MM.1S (cell line): ENCODE data around the gene FAM162A.
A peak's percentile ranks its signal among the peaks of the same experiment; 100 is the strongest.

ENCODE experiments used
- DNase-seq: peaks from one replicate; pipeline ENCODE4 v3.0.0-alpha.2; 2015
- H2AFZ ChIP-seq: fragments of 300-600 bp; sonication (generic); 2 replicates; pipeline ENCODE4 v1.6.0; 2016; ENCODE audit warnings: antibody characterized with exemption, low read length
- H3F3A ChIP-seq: fragments of 300-600 bp; sonication (generic); 2 replicates; pipeline ENCODE4 v1.6.1; 2016; ENCODE audit warnings: mild to moderate bottlenecking, antibody characterized with exemption, low read length, moderate library complexity, mixed read lengths; ENCODE audit not compliant: insufficient read depth
- H3K27ac ChIP-seq: fragments of 300-600 bp; sonication (generic); 2 replicates; pipeline ENCODE4 v1.5.1; 2016; ENCODE audit warnings: mild to moderate bottlenecking, low read length
- H3K27me3 ChIP-seq: fragments of 300-600 bp; sonication (generic); replicated peaks from 2 replicates; pipeline ENCODE4 v1.6.0; 2016; ENCODE audit warnings: low read length; ENCODE audit not compliant: insufficient read depth
- H3K36me3 ChIP-seq: fragments of 300-600 bp; sonication (generic); replicated peaks from 2 replicates; pipeline ENCODE4 v1.6.1; 2016; ENCODE audit warnings: mild to moderate bottlenecking, low read length, mixed read lengths; ENCODE audit not compliant: insufficient read depth
- H3K4me1 ChIP-seq: fragments of 300-600 bp; sonication (generic); 2 replicates; pipeline ENCODE4 v1.6.1; 2016; ENCODE audit warnings: low read length, mixed read lengths
- H3K4me2 ChIP-seq: fragments of 300-600 bp; sonication (generic); 2 replicates; pipeline ENCODE4 v1.6.0; 2016; ENCODE audit warnings: low read depth, low read length
- H3K4me3 ChIP-seq: fragments of 300-600 bp; sonication (generic); 2 replicates; pipeline ENCODE4 v1.5.1; 2016; ENCODE audit warnings: low read length, mixed read lengths
- H3K79me2 ChIP-seq: fragments of 300-600 bp; sonication (generic); 2 replicates; pipeline ENCODE4 v1.6.1; 2016; ENCODE audit warnings: mixed run types, low read length, mixed read lengths
- H3K9ac ChIP-seq: fragments of 300-600 bp; sonication (generic); 2 replicates; pipeline ENCODE4 v1.6.1; 2016; ENCODE audit warnings: low read length, mixed read lengths
- H3K9me2 ChIP-seq: fragments of 300-600 bp; sonication (generic); replicated peaks from 2 replicates; pipeline ENCODE4 v1.6.1; 2016; ENCODE audit warnings: mild to moderate bottlenecking, low read length, mixed read lengths; ENCODE audit not compliant: insufficient read depth
- H3K9me3 ChIP-seq: fragments of 300-600 bp; sonication (generic); replicated peaks from 2 replicates; pipeline ENCODE4 v1.6.1; 2016; ENCODE audit warnings: mild to moderate bottlenecking, low read length, mixed read lengths; ENCODE audit not compliant: insufficient read depth
- H4K20me1 ChIP-seq: fragments of 300-600 bp; sonication (generic); 2 replicates; pipeline ENCODE4 v1.6.1; 2016; ENCODE audit warnings: mild to moderate bottlenecking, low read length, moderate library complexity, mixed read lengths; ENCODE audit not compliant: insufficient read depth
- CTCF ChIP-seq: fragments of 300-600 bp; sonication (generic); IDR thresholded peaks from 2 replicates; pipeline ENCODE4 v1.5.1; 2016; ENCODE audit warnings: antibody characterized with exemption, low read length, mixed read lengths
- EZH2 ChIP-seq: fragments of 300-600 bp; sonication (generic); optimal IDR thresholded peaks from 2 replicates; pipeline ENCODE3; 2017; ENCODE audit warnings: low read depth, mild to moderate bottlenecking, antibody characterized with exemption, low read length, mixed read lengths
- EZH2phosphoT487 ChIP-seq: fragments of 300-600 bp; sonication (generic); IDR thresholded peaks from 2 replicates; pipeline ENCODE4 v1.6.1; 2018; ENCODE audit warnings: antibody characterized with exemption, low read length

The FAM162A gene

GRCh38 chr3:122406198-122406597 lies 22.2 kb downstream of the FAM162A start:
- TF ChIP-seq EZH2 (no peak), CTCF (no peak), EZH2phosphoT487 (no peak)
- DNase-seq: peak; percentile 32
- H3F3A ChIP-seq: 0 out of 2 replicates have a peak, but pooled peaks cover 5% of the 10 kb centered on the region
- H3K9ac ChIP-seq: no peak overlapping the region
- no peaks in the 10 kb centered on the region for H3K79me2 ChIP-seq
- H2AFZ ChIP-seq: no peak overlapping the region
- no peaks in the 10 kb centered on the region for H3K27me3 ChIP-seq
- peaks cover 25% of the 10 kb centered on the region for H3K4me1 ChIP-seq
- peak overlapping the region; percentile 17; the same call in 1 of the 2 replicates for H3K4me2 ChIP-seq
- no peaks in the 10 kb centered on the region for H4K20me1 ChIP-seq
- H3K4me3 ChIP-seq: no peak overlapping the region
- no peaks in the 10 kb centered on the region for H3K9me2 ChIP-seq
- peak overlapping the region; percentile 8; the same call in 1 of the 2 replicates for H3K27ac ChIP-seq
- H3K36me3 ChIP-seq: 0 out of 2 replicates have a peak, but pooled peaks cover 3% of the 10 kb centered on the region
- no peaks in the 10 kb centered on the region for H3K9me3 ChIP-seq

DNA sequence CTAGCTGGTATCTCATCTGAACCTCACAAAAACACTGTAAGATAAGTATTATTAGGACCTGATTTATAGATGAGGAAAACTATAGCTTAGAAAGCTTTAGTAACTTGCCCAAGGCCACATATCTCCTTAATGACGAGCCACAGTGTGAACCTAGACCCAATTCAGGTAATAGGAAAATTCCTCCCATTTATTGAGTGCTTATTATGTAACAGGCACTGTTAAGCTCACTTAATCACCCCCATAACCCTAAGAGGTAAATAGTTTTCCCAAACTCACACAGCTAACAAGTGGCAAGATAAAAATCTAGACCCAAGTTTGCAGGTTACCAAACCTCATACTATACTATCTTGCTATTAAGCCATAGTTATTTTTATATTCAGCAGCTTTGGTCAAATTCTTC lies 24.0 kb downstream of the FAM162A start:
- Histone ChIP-seq H3K9me2 (no peaks in the 10 kb centered on the region), H3K4me2 (no peak overlapping the region), H3K27ac (no peak overlapping the region), H3F3A (0 out of 2 replicates have a peak, but pooled peaks cover 5% of the 10 kb centered on the region), H3K9ac (no peak overlapping the region), H4K20me1 (no peaks in the 10 kb centered on the region), H3K79me2 (no peaks in the 10 kb centered on the region), H2AFZ (no peak overlapping the region), H3K27me3 (no peaks in the 10 kb centered on the region), H3K9me3 (no peaks in the 10 kb centered on the region), H3K4me3 (no peak overlapping the region), H3K4me1 (peaks cover 25% of the 10 kb centered on the region), H3K36me3 (0 out of 2 replicates have a peak, but pooled peaks cover 3% of the 10 kb centered on the region)
- DNase-seq: no peak
- TF ChIP-seq CTCF: no peak
- TF ChIP-seq EZH2phosphoT487: no peak
- TF ChIP-seq EZH2: no peak

DNA sequence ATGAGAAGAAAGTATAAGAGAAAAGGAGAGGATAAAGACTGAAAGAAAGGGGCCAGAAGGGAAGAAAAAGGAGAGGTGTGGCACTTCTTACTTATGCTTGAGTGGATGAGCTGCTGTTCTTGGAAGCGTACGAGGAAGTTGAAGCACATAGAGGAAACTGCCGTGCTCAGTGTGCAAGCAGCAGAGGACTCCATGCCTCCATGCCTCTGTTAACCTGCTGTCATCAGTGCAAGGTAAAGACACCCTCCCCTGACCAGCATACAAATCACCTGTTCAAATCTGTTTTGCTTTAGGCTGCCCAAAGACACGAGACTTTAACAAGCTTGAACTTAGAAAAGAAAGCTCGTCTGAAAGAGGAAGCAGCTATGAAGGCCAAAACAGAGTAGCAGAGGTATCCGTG lies 25.5 kb downstream of the FAM162A start:
- H3K36me3 ChIP-seq: 0 out of 2 replicates have a peak, but pooled peaks cover 3% of the 10 kb centered on the region

More for the DNA sequence above, 25.5 kb downstream of the FAM162A start:
- no peaks in the 10 kb centered on the region for H4K20me1 ChIP-seq
- H3K27ac ChIP-seq: no peak overlapping the region
- H3K9me2 ChIP-seq: no peaks in the 10 kb centered on the region
- H3K27me3 ChIP-seq: no peaks in the 10 kb centered on the region
- H3K4me2 ChIP-seq: no peak overlapping the region
- peaks cover 9% of the 10 kb centered on the region for H3F3A ChIP-seq
- TF ChIP-seq EZH2phosphoT487 (no peak), EZH2 (no peak), CTCF (no peak)
- H3K4me3 ChIP-seq: no peak overlapping the region
- peaks cover 10% of the 10 kb centered on the region; the same call in 1 of the 2 replicates for H3K79me2 ChIP-seq
- H2AFZ ChIP-seq: no peak overlapping the region
- peaks cover 28% of the 10 kb centered on the region for H3K4me1 ChIP-seq
- DNase-seq: no peak
- no peak overlapping the region for H3K9ac ChIP-seq
- no peaks in the 10 kb centered on the region for H3K9me3 ChIP-seq
